GM12872 (cell line): Measurements from ENCODE around the gene FAM47E.

Experiments
- TF ChIP-seq, protein P1 (sequence below): IDR thresholded peaks from 3 replicates; pipeline ENCODE4 v1.5.1; 2011; ENCODE audit warnings: low read depth, mild to moderate bottlenecking, low read length, moderate library complexity; ENCODE audit not compliant: insufficient read depth

FAM47E gene

DNA sequence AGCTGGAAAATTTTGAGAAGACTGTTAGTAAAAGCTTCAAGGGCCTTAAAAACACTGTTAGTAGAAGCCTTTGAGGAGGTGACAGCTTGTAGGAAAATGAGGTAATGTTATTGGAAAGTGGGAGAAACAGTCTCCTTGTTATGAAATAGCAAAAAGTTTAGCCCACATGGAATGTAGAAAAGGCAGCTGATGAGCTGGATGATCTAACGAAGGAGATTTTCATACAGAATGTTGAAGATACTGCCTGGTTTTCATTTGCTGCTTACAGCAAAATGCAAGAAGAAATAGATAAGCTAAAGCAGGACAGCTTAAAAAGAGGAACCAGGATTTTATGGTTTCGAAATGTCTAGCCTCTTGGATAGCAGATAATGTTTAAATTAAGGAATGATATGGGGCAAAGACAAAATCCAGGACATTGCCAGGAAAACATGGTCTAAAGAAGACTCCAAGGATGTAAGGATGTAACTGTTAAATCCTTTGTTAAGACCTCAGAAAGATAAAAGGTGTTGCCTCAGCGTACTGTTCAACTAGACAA, 44.8 kb downstream of the FAM47E start:
- TF ChIP-seq, protein P1, sequence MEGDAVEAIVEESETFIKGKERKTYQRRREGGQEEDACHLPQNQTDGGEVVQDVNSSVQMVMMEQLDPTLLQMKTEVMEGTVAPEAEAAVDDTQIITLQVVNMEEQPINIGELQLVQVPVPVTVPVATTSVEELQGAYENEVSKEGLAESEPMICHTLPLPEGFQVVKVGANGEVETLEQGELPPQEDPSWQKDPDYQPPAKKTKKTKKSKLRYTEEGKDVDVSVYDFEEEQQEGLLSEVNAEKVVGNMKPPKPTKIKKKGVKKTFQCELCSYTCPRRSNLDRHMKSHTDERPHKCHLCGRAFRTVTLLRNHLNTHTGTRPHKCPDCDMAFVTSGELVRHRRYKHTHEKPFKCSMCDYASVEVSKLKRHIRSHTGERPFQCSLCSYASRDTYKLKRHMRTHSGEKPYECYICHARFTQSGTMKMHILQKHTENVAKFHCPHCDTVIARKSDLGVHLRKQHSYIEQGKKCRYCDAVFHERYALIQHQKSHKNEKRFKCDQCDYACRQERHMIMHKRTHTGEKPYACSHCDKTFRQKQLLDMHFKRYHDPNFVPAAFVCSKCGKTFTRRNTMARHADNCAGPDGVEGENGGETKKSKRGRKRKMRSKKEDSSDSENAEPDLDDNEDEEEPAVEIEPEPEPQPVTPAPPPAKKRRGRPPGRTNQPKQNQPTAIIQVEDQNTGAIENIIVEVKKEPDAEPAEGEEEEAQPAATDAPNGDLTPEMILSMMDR: no peak

DNA sequence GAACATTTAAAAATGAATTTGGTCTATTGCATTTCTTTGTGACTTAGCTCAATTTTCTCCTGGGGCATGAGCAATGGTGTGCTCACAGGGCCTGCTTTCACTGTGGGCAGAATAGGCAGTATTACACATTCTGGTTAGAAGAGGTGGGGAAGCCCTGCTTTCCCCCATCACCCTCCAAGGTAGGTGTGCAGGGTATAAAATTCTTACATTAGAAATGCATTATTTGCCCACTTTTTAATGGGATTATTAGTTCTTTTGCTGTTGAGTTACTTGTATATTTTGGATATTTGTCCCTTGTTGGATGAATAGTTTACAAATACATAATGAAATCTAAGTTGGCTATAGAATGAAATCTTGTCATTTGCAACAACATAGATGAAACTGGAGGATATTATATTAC, 46.7 kb downstream of the FAM47E start:
- TF ChIP-seq, protein P1: no peak

DNA sequence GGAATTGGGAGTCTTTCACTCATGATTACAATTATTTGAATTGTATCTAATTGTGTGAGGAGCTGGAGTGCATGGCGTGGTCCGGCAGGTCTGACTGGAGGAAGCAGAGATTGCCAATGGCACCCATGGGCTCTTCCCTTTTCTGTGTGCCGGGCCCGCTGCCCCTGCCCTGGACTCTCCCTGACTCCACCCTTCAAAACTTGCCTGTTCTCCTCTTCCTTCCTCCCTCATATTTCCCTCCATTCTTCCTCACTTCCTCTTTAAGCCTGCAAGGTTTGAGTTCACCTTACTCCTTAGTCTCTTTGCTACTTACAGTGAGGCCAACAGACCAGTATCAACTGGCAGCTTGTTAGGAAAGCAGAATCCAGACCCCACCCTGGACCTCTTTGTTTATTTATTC, 48.5 kb downstream of the FAM47E start:
- TF ChIP-seq, protein P1: no peak

DNA sequence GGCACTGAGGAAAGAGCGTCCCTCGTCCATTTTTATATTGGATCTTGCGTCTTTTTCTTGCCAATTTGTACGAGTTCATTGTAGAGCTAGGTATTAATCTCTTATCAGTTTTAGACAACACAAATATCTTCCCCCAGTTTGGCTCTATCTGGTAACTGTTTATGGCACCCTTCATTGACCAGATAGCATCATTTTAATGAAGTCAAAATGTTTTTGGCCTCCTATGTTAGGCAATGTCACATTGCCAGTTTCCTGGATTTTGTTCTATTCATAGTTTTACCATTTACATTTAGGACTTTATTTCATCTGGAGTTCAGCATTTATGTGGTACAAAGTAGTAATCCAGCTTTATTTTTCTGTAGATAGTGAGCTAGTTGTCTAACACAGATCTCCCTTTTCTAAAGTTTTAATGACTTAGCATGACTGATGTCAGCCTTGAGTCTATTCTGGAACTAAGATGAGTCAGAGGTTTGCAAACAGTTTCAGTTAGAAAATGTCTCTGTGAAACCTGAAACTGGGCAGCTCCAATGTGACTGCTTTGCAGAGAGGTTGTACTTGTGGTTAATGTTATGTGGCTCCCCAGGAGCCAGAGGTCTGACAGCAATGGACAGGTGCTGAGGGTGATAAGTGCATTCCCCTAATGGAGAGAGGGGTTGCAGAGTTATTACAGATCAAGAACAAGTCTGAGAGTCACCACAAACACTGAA, 49.7 kb downstream of the FAM47E start:
- TF ChIP-seq, protein P1: no peak

DNA sequence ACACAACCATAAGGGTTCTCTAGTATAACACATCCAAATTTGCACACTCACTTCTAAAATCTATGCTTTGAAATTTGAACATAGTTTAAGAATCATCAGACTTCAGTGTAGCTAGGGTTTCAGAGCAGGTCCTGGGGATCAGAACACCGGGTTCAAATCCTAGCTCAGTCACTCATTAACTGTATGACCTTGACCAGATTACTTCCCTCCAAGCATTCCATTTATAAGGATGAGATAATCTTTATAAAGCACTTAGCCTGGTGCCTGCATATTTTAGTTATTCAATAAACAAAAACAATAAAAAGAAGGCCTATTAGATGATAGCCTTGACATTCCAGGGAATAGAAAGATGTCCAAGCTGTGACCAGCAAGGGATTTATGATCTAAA, 50.2 kb downstream of the FAM47E start:
- TF ChIP-seq, protein P1: no peak

DNA sequence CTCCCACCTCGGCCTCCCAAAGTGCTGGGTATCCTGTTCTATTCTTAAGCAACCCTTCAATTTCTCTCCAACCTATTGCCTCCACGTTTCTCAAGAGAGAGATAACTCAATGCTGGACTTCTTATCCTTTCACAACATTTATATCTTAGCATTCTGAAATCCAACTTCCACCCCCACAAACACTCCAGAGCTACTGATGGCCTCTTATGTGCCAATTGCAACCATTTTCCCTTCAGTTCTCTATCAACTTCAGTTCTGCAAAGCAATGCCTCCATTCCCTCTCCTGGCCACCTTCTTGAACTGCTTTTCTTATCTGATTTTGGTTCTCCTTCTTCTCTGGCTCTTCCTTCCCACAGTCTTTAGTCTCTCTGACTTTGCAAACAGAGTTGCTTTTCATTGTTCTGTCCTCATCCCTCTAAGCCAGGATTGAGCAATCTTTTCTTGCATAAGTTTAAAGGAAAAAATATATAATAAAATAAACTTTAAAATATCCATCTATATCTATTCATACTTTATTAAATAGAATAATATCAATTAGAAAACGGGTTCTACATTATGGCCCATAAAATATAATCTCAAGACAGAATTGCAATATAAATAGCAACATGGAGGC, 51.4 kb downstream of the FAM47E start:
- TF ChIP-seq, protein P1: no peak

DNA sequence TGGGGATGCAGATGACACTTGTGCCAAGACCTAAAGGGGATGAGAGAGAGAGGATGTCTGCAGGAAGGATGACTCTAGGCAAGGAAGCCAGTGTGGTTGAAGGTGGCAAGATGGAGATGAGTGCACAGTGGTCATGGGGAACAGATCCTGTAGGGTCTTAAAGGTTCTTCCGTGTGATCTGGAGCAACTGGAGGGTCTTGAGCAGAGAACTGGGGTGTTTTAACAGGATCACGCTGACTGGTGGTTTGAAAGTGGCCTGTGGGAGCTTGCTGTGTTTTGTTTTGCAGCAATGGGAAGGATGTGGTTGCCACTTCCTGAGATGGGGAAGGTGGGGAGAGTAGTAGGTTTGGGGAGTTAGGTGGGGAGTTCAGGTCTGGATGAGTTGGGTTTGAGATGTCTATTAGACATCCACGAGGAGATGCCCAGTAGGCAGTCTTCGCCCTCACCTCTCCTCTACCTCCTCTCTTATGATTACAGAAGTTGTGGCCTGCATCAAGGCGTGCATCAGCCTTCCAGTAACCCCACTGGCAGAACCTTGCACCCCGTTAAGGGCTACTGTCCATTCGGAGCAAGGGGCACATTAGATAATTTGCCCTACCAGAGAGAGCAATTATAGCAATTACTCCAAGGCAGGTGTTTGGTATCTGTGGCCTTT, 53.6 kb downstream of the FAM47E start:
- TF ChIP-seq, protein P1: no peak
